Measurements from ENCODE around the gene CUEDC1.
A peak's percentile ranks its signal among the peaks of the same experiment; 100 is the strongest.
"Not testable (repeated sequence)": the region's sequence is repeated elsewhere in the genome, so short reads cannot be mapped to it uniquely, and the experiment has no call there.

The CUEDC1 gene

DNA sequence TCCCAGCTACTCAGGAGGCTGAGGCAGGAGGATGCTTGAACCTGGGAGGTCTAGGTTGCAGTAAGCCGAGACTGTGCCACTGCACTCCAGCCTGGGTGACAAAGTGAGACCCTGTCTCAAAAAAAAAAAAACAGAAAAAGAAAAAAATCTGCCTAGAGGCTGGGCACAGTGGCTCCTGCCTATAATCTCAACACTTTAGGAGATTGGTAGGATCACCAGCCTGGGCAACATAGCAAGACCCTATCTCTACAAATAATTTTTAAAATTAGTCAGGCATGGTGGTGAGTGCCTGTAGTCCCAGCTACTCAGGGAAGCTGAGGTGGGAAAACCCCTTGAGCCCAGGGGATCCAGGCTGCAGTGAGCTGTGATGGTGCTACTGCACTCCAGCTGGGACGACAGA, 17.7 kb downstream of the CUEDC1 start:
- no peak for DNase-seq

DNA sequence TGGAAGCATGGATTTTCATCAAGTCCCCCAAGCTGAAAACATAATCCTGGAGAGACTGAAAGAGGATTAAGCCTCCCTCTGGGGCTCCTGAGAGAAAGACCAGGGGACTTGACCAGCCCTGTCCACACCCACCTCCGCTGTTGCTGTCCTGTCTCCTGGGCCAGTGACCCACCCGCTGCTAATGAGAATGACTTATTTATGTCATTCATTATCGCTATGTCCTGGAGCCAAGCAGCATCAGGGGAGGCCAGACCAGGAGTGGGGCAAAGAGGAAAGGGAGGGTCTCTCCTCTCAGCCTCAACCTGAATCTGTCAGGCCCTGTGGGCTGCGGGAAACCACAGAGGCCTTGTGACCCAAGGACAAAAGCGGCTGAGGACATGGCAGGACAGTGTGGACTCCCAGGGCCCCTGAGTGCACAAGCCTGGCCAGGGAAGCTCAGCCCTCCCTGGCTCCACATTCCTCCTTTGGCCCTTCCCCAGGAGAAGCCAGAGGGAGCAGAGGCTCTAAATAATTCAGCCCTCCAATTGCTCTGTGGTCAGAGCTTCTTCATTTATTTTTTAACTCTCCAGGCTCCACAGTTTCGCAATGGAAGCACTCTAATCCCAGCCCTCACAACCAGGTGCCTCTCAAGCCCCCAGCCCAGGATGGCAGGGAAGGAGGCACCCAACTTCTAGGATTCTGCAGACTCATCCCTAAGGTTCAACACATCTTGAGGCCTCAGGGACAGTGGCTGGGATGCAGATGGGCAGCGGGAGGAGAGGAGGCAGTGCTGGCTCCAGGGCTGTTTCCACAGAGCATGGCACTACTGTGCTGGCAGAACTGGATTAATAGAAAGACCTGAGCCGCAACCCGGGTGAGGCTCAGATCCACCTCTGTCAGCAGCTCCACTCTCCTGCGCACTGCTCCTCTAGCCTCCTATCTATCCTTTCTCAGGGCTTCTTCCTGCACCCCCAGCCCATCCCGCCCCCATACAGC, 19.1 kb downstream of the CUEDC1 start:
- peak; percentile 61 for DNase-seq

DNA sequence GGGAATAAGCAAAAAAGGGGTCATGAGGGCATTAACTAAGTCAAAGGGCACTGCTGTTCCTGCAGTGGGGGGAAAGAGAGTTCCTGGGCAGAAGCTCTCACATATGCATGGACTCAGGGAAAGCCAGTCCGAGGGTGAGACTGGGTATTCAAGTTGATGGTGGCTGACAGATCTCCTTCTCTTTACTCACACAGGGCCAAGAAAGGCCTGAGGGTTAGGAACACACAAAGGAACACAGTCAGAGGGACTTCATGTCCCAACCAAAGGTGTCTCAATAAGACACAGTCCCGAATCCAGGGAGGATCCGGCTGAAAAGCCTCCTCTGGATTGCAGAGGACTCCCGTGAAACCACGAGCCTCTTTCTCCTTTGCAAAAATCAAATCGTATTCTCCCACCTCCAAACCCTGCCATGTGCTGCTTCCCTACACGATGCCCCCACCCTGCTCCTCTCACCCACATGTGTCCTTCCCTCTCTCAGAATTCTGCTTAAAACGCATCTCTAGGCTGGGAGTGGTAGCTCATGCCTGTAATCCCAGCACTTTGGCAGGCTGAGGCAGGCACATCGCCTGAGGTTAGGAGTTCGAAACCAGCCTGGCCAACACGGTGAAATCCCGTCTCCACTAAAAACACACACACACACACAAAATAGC, 23.6 kb downstream of the CUEDC1 start:
- DNase-seq: no peak

DNA sequence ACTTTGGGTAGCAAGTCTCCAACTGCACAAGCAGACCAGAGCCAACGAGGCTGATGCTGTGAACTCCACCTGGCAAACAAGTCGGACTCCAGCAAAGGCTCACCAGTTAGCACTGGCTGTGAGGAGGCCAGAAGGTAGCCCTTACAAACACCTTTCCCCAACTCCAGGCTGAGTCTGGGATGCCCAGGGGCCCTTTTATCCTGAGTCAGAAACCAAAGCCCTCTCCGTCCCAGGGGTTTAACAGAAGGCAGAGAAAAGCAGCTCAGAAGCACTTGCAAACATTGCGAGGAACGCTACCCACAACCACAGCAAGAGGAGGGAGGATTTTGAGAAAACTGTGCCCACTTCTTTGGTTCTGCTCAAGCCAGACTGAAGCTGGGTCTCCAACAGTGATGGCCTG, 25.0 kb downstream of the CUEDC1 start:
- DNase-seq: no peak

DNA sequence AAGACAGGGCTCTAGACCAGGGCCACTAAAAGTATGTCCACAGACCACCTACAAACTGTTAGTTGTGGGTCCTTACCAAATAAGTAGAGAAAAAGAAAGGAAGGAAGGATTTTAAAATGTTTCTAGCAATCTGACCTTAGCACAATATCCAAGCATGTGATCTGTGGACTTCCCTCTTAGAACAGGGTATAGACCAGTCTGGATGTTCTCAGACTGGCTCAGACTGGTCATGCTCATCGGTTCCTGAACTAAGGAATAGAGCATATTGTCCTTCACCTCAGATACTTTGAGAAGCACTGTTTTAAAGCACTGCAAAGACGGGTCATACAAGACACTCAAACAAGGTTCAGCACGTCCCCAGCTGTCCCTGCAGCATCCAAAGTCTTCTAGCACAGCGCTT, 25.8 kb downstream of the CUEDC1 start:
- no peak for DNase-seq

DNA sequence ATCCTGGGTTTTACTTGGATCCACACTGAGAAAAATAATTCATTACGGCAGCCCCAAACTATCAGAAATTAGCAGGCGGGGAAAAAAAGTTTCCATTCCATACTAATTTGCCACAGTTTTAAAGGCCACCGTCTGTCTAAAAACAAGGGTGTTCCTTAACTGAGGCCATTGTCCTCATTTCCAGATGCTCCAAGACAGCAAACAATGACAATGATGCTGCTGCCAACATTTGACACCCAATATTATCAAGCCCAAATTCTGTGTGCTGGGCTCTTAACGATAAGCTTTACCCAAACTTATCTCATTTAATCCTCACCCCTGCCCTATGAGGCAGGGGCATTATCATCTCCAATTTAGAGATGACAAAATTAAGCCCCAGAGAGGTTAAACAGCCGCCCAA, 26.3 kb downstream of the CUEDC1 start:
- DNase-seq: no peak

DNA sequence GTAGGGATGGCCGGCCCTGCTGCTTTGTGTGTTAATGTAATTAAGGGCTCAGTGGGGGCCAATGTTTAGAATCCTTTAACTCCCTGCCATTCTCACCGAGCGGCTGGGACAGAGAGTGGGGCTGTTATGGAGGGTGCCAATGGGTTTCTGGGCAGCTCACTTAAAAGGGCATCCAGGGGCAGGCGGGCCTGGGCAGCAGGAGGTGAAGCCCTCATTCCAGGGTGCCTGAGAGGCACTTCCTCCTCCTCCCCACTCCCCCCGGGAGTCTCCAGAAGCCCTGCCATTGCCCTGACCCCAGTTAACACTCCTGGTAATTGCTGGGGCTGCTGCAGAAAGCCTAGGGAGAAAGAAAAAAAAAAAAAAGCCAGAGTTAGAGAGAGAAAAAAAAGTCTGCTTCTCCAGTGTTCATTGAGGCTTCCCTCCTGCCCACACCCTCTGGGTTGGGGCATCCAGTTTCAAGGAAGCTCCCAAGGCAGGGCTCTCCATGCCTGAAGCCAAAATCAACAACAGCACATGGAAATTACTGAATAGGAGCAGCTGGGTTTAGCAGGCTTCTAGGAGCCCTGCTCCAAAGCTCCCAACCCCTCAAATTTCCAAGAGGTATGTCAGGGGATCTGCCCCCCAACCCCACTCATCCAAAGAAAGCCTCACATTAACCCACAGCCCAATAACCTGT, 28.0 kb downstream of the CUEDC1 start:
- DNase-seq: peak; percentile 87

DNA sequence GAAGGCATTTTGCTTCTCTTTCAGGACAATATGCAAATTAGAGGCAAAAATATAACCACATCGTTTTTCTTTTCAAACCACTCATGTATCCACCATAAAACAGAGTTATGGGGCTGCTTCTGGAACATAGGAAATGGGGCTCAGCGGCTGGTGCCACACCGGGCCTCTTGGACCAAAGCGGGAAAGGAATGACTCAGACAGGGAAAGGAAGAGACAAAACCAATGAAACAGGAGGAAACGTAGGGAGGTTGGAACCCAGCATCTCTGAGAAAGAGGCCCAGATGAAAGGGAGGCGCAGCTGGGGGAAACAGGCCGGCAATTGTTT, 28.5 kb downstream of the CUEDC1 start:
- no peak for DNase-seq

DNA sequence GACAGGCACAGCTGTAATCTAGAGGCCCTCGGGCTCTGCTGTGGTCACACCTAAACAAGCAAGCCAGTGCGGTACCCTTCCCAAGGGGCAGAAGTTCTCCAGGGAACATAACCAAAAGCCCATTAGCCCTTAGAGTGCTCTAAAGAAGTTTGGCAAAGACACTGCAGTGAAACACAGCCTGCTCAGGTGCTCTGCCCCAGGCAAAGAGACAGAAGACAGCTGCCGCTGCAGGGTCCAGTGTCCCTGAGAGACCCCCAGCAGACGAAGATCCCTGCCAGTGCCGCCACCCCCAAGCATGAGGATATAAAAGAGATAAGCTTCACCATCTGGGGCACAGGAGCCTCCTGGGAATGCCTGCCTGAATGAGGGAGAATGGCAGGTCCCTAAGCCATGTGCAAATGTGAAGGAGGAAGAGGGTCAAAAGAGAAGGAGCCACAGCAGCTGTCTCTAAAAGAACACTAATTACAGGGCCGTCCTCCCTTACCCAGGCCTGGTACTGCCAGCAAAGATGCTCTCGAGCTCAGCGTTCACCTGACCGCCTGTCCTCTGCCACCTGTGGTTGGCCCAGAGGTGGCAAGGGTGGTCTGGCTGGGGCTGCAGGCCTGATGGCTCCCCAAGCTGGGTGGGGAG, 29.7 kb downstream of the CUEDC1 start:
- DNase-seq: no peak

DNA sequence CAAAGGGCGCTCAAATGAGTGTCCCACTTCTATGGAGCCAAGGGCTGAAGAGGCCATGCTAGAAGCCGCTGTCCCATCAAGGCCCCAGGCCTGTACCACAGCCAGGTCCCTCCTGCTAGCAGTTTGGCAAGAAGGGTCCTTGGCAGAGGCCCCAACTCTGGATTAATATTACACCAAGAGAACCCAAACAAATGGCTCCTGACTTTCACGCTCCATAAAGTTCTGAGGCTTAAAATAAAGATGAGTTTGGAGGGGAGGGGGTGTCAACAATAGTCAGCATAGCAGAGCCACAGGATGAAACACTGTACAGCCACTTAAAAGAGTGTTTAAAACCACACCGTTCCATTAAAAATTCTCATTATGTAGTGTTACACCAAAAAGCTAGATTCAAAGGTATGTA, 30.5 kb downstream of the CUEDC1 start:
- DNase-seq: no peak

DNA sequence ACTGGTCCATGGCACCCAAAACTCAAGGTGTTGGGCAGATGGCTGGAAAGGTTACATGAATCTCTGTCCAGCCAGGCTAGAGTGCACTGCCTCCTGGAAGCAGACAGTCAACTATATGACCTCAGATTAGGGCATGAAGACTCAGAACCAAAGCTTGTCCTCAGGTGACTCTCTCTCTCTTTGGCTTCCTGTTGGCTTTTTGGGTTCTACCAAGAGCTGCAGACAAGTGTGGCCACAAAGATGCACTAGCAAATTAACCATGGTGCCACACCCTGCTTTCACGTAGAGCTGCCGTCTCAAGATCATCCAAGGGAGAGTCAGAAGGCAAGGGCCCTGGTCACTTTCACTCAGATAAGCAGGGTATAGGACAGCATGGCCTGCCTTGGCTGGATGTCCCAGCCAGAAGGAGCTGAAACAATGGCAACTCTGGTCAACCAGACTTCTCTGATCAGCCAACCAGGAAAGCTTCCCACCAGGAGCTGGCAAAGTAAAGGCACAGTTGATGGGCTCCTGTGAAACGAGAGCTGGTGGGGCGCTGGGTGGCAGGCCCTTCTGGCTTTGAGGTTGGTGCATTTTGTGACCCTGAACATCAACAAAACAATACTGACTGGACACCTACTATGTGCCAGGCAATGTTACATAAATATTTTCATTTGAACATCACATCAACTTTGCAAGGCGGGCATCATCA, 31.9 kb downstream of the CUEDC1 start:
- DNase-seq: no peak

DNA sequence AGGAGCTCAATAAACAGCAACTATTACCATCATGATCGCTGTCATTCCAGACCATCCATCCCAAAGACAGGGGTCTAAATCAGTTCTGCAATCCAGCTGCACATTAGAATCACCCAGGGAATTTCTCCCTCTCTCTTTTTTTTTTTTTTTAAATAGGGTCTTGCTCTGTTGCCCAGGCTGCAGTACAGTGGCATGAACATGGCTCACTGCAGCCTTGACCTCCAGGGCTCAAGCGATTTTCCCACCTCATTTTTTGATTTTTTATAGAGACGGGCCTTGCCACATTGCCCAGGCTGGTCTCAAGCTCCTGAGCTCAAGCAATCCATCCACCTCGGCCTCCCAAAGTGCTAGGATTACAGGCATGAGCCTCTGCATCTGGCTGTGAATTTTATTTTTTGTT, 32.5 kb downstream of the CUEDC1 start:
- not testable (repeated sequence) for DNase-seq

DNA sequence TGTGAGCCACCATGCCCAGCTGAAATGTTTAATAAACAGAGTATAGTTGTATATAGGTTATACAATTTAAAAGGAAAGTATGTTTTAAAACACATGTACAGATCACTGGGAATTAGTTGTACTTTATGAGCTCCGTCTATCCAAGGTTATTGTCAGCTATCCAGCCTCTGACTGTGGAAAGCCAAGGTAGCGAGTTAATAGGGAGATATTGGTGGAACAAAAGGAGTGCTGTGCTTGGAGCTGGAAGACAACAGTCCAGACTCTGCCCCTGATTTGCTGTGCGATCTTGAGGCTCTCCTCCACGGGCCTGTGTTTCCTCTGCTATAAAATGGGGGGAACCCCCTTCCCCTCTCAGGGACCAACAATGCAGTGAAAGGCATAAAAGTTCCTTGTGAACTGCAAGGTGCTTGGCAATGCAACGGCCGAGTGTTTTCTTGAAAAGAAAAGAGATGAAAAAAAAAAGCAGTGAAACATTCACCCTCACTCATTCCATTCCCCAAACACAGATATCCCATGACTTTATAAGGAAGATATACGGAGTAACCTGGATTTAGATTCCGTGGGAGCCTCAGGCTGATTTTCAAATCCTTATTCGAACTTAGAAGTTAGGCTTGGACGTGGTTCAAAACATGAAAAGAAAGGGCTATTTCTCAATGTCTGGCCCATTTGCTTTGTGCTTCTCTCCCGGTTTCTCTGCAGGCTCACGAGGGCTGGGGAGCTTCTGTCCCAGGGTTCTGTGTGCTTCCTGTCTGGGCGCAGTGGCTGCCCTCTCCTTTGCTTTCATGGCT, 34.1 kb downstream of the CUEDC1 start:
- no peak for DNase-seq

DNA sequence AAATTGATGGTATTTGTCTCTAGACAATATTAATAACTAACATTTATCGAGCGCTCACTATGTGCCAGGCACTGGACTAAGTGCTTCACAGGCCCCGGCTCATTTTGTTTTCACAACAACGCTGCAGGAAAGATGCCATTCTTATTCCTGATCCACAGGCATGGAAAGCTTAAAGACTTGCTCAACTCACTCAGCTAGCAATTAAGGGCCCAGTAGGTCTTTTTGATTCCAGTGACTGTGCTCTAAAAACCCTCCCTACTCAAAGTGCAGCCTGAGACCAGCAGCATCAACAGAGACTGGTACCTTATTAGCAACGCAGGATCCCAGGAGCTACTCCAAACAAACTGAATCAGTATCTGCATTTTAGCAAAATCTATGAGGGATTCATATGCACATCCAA, 35.3 kb downstream of the CUEDC1 start:
- DNase-seq: no peak

DNA sequence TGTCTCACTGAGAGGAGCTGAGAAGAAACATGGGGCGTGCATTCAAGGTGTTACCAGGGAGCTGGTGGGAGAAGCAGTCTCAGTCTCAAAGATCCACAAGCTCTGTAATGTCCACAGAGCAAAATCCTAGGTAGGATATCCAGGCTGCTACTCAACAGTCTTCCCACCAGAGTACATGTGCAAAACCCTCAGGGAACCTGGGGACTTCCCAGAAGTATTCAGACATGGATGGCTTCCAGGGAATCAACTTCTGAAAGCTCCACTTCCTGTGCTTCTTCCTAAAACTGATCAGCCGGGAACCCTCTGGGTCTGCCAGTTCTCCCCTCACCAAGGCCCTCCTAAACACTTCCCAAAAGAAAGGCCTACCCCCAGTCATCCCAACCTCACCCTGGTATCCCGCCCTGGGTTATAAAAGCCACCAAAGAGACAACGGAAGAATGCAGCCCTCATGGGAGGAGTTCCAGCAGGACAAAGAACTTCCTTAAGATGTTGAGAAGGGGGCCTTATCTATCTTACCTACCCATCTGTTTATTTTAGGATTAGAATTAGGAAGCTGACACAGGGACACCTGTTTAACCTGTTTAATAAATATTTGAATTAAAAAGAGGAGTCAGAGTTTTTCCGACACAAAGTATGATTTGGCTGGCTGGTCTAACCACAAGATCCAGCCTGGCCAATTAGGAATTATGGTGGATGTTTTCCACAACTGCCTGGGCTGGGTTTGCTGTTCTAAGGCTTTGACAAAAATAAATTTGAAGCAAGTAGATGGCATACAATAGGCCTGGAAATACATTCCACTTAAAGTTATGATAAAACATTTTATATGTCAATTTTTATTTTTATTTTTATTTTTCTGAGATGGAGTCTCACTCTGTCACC, 37.0 kb downstream of the CUEDC1 start:
- peak; percentile 50 for DNase-seq

DNA sequence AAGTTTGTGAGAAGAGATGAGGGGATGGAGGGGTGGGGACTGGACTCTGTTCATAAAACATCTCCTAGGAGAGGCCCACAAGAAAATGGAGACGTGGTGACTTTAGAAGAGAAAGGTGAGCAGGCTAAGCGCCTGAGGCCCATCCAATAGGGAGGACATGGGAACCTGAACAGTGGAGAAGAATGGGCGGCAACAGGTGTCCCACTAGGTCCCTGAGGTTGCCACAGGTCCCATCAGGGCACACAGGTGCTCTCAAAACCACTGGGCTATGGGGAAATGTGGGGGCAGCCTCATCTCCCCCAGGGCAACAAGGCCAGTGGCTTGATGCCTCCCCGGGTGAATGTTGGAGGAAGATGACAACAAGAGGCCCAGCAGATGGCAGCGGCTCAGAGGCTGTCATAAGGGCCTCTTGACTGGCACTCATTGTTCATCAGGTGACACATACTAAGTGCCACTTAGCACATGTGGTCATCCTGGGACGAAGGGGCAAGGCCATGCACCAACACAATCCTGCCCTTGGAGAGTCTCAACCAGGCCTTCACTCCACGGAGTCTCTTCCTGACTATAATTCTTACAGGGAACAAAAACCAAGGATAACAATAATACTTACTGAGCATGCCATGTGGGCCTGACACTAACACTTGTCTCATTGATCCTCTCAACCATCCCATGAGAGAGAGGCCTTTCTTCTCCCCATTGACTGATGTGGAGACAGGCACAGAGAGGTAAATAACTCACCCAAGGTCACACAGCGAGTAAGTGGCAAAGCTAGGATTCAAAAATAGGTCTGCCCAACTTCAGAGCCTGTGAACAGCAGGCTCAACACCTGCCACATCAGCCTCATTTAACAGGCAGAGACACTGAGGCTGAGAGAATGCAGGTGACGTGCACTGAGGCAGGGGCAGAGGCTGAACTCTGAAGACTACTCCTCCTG, 38.0 kb downstream of the CUEDC1 start:
- DNase-seq: no peak

DNA sequence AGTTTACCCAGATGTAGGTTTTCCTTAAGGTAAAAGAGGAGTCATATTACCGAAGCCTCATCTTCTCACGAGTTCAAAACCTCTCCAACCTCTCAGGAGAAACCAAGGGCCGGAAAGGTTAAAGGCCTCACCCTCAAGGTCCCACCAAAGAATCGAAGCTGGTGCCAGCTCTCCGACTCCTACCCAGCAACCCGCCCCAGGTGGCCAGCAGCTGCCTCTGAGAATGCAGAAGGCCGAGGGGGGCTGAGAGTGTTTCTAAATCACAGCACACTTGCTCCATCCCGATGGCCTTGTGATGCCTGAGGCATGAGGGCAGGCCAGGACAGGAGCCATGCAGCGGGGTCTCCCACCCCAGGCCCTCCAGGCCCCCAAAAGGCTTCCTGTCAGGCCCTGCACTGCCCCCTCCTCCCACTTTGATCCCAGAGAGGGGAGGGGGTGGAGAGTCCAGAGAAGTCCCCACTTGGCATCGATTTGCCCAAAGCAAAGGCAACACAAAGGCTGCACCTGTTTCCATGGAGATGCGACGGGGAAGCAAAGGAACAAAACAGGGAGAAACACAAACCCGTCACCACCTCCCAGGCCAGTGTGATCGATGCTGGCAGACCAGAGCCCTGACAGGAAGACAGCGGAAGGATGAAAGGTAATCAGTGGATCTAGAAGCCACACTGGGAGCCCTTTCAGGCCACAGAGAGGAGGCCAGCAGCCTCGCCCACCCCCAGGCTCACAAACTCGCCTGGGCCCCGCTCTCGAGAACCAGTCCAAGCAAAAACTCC, 39.0 kb downstream of the CUEDC1 start:
- no peak for DNase-seq

DNA sequence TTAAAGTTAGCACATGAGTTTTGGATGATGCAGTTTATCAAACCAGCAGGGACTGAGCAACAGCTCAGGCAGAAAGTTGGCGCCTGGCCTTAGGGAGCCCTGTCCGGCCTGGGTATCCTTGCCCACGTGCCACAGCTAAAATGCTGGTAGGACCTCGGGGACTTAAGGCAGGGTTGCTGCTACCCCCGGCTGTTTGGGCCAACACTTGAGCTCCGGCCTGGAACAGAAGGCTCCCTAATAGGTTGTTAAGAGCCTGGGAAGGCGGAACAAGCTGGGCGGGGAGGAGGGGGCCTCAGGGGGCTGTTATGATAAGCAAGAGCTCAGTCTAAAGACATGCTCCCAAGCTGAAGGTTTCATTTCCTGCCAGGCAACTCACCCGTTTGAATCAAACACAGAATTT, 39.7 kb downstream of the CUEDC1 start:
- no peak for DNase-seq
